ENCODE results near the gene WDR90.

WDR90 gene

GRCh38 chr16:651844-652243 lies 2.7 kb downstream of the WDR90 start:
- TF ChIP-seq CTCF (IDR thresholded peaks at IDR 0.05; ENCODE audit: low read depth, low read length, missing control alignments) = no peak
- no peak for DNase-seq (ENCODE audit: low read depth)
- no peak overlapping the region for H3K4me3 ChIP-seq (ENCODE audit: low read depth, low read length)
- in situ Hi-C loops (cut with HindIII; ENCODE audit: low sequenced_read_pairs) = no loop called here

GRCh38 chr16:652454-653305 lies 3.5 kb downstream of the WDR90 start:
- no peak for TF ChIP-seq CTCF (IDR thresholded peaks at IDR 0.05; ENCODE audit: low read depth, low read length, missing control alignments)
- H3K4me3 ChIP-seq (ENCODE audit: low read depth, low read length) = no peak overlapping the region
- in situ Hi-C loops (cut with HindIII; ENCODE audit: low sequenced_read_pairs) = no loop called here
- no peak for DNase-seq (ENCODE audit: low read depth)

GRCh38 chr16:654034-654433 lies 4.9 kb downstream of the WDR90 start:
- in situ Hi-C loops (cut with HindIII; ENCODE audit: low sequenced_read_pairs) = no loop called here
- H3K4me3 ChIP-seq (ENCODE audit: low read depth, low read length) = no peak overlapping the region
- no peak for TF ChIP-seq CTCF (IDR thresholded peaks at IDR 0.05; ENCODE audit: low read depth, low read length, missing control alignments)
- DNase-seq (ENCODE audit: low read depth) = no peak

- in situ Hi-C loops (cut with HindIII; ENCODE audit: low sequenced_read_pairs) = no loop called here
- DNase-seq (ENCODE audit: low read depth) = no peak
- no peak for TF ChIP-seq CTCF (IDR thresholded peaks at IDR 0.05; ENCODE audit: low read depth, low read length, missing control alignments)
- H3K4me3 ChIP-seq (ENCODE audit: low read depth, low read length) = no peak overlapping the region
These were observed 8.3 kb downstream of the WDR90 start for GRCh38 chr16:657487-657886.

- no peak for TF ChIP-seq CTCF (IDR thresholded peaks at IDR 0.05; ENCODE audit: low read depth, low read length, missing control alignments)
- in situ Hi-C loops (cut with HindIII; ENCODE audit: low sequenced_read_pairs) = no loop called here
- DNase-seq (ENCODE audit: low read depth) = no peak
- no peak overlapping the region for H3K4me3 ChIP-seq (ENCODE audit: low read depth, low read length)
These were observed 9.8 kb downstream of the WDR90 start for GRCh38 chr16:658679-659571.

GRCh38 chr16:659618-660017 lies 10.5 kb downstream of the WDR90 start:
- H3K4me3 ChIP-seq (ENCODE audit: low read depth, low read length) = no peak overlapping the region
- no peak for DNase-seq (ENCODE audit: low read depth)
- in situ Hi-C loops (cut with HindIII; ENCODE audit: low sequenced_read_pairs) = no loop called here
- no peak for TF ChIP-seq CTCF (IDR thresholded peaks at IDR 0.05; ENCODE audit: low read depth, low read length, missing control alignments)

All from astrocyte of the cerebellum (primary cell).